Peyer's patch (tissue), 4 donors: ENCODE data around the gene PITRM1.

ENCODE experiments used
- CTCF ChIP-seq, 6 experiments: fragments of 450-650 bp in 4 of 6; fragments of 200-600 bp in 2 of 6; sonication (generic) in 1 of 6; IDR thresholded peaks; one replicate each; pipeline ENCODE4 v1.5.1; 2017 to 2019; ENCODE audit warnings: antibody characterized with exemption in 6 of 6, mild to moderate bottlenecking in 3 of 6, moderate library complexity in 1 of 6
- POLR2A ChIP-seq, 2 donors: fragments of 450-650 bp; IDR thresholded peaks; one replicate each; pipeline ENCODE4 v1.5.1; 2017; ENCODE audit warnings: antibody characterized with exemption in 2 of 2, mild to moderate bottlenecking in 2 of 2, moderate library complexity in 2 of 2

- TF ChIP-seq POLR2A (IDR thresholded peaks at IDR 0.05) (no peak), CTCF (IDR thresholded peaks at IDR 0.05) (no peak)
Observed at GRCh38 chr10:3203972-3204371, 31.4 kb upstream of the PITRM1 start.
